SKM-1 treated with dmso at 0.1 percent for 144 hours (cell line): ENCODE measurements around the gene HHATL.
A peak's percentile ranks its signal among the peaks of the same experiment; 100 is the strongest.
"Not testable (repeated sequence)": the region's sequence is repeated elsewhere in the genome, so short reads cannot be mapped to it uniquely, and the experiment has no call there.

Experiments
- DNase-seq: peaks from one replicate; lab custom pipeline; 2025; ENCODE audit not compliant: unreplicated experiment; lab: John Stamatoyannopoulos, UW

Gene HHATL

DNA sequence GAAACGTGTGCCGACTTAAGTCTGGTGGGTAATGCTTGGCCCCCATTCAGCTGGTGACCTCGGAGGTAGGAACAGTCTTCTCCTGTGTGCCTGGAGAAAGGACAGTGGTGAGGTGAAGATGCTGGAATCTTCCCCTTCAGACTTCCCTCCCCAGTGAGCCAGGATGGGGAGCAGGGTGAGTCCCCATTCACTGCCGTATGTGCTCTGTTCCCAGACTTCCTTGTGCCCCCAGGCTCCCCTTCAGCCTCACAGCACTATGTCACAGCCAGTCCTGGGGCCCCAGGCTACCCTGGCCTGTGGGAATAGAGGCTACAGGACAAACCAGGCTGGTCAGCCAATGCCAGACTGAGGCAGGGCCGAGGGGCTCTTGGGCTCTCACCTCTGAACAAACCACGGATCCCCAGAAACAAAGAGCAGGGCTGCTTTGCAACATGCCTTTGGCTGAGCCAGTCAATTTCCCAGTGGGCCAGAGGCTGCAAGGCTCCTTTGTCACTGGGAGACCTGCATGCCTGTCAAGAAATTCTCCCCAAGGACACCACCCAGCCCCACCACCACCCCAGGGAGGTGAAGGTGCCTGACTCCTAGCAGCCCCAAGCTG lies 31.8 kb upstream of the HHATL start:
- DNase-seq: no peak

DNA sequence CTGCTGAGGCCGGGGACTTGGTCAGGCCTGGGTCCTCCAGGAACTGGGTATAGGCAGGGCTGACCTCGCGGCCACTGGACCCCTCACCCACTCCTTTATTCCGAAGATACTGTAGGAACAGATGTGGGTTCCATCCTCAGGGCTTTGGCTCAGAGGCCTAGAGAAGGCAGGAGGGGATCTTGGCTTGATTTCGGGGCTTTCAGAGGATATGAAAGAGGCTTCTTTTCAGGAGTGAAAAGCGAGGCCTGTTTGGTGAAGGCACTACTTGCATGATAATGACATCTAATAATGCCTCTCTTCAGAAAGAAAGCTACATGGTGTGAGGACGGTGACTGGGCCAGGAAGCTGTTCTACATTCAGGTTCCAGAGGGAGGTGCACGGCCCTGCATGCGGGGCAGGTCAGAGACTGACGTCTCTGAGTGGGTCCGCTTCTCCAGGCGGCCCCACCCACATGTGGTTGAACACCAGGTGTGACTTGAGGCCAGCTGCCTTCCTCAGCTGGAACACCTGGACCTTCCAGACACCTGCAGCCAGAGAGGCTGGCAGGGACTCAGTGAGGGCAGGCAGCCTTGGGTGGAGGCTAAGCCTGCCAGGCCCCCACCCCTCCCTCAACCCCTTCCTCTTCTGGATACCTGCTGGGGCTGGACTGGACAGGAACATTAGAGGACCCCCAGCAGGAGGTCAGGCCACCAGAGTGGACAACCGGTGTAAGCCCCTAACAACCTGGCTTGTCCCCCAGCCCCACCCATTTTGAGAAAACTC lies 31.1 kb upstream of the HHATL start:
- DNase-seq: no peak

DNA sequence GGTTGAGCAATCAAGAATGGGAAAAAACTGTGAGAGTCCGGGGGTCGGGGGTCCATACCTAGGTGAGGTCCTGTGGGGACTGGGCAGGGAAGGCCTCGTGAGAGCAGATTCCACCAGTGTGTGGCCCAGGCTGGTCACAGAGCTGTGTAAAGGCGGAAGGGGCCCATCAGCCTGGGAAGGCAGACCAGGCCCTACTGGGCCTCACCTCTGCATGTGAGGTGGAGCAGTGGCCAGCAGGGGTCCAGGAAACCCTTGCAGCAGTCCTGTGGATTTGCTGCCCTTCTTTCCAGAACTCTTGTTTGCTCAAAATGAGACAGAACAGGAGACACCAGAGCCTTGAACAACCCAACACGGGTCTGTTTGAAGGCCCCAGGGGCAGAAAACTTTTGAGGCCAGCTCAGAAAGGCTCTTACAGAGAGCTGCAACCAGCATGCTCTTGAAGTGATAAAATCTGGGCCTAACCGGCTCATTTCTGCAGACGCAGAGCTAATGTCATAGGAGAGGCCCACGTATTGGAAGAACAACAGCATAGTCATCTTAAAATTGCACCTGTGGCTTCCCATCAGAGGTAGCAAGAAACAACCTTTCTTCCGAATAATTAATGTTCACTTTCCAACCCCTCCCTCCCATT lies 30.3 kb upstream of the HHATL start:
- DNase-seq: no peak

DNA sequence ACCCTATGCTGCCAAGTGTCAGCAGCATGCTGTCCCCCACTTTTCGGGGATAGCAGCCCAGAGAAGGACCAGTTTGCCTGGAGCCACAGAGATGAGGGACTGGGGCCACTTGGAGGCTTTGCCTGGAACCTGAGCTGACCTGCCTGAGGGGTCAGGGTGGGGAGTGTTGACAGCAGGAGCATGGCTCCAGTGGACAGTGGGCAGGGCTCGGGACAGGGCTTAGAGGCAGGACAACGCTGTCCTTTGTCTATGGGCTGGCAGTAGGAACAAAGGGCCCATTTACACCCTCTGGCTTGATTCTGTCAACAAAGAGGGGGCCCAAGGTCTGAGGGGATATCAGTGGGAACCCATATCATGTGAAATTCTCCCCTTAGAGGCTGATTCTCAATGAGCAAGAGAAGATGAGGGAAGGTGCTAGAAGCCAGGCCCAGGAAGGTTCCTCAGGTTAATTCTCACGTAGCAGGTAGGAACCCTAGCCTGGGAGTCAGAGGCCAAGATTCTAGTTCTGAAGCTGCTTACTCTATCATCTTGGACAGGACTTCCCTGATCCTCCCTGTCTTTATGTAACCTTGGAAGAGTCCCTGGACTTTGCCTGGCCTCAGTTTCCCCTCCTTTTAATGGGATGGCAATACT lies 29.7 kb upstream of the HHATL start:
- DNase-seq: no peak

DNA sequence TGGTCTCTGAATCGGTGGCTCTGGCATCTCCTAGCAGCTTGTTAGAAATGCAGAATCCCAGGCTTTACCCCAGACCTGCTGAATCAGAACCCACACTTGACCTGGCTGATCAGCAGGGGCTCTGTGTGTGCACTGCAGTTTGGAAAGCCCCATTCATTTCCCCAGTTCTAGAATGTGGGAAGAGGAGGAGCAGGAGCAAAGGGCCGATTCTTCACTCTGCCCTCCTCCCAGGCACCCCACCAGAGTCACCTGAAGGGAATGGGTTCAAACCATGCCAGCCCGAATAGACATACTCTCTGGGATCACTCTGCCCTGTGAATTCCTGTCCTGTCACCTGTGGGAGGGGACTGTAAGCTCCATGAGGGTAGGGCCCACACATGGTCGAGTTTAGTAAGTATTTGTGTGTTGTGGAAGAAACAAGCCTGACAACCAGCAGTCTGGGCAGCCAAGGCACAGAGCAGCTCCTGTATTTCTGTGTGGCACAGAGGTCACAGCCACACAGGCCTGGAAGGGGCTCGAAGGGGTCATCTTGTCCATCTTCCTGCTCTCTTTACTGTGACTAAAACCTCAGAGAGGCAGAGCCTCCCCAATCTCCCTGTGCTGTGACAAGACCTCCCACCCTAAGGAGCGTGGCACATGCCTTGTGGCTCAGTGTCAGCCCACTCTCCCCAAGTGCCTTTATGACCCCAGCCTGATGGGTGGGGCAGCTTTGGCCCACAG lies 29.0 kb upstream of the HHATL start:
- no peak for DNase-seq

DNA sequence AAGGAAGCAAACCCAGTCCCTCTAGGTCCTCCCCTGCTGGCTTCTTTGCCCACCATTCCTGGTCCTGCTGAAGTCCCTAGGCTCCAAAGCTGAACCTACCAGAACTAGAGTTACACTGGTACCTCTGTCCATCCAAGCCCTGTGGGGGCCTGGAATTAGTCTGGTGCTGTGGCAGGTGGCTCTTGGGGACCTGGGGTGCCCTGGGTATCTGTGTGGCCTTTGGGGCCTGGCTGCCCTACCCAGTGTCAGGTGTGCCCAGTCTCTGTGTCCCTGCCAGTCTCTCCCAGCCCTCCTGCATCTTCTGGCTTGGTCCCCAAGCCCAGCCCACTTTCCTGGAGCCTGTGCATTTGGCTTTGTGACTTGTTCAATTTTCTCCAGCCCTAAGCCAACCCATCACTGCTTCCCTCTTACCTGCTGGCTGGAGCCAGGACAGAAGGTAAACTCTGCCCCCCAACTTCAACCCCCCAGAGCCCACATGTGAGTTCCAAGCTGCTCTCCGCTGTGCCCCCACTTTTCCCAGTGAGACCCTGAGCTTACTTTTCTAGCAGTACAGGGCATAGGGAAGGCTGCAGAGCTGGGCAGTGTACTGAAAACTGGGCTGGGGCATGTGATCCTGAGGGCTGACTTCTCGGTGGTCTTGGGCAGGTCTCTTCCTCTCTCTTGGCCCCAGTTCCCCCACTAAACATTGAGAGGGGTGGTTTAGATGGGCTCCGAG lies 28.3 kb upstream of the HHATL start:
- DNase-seq: no peak

DNA sequence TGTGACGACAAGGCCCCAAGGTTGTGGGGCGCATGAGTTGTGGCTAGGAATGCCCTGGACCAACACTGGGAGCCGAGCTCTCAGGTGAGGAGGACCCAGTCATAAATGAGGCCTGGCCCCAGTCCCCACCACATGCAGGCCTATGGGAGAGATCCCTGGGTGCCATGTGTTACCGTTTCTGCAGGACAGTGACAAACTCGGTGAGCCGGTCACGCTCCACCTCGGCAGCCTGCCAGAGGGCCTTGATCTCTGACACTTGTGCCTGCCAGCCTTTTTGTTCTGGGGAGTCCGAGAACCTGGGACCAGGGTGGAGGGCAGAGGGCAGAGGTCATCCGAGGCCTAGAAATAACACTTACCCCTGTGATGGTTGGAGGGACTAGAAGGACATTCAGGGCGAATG lies 27.7 kb upstream of the HHATL start:
- DNase-seq: no peak

DNA sequence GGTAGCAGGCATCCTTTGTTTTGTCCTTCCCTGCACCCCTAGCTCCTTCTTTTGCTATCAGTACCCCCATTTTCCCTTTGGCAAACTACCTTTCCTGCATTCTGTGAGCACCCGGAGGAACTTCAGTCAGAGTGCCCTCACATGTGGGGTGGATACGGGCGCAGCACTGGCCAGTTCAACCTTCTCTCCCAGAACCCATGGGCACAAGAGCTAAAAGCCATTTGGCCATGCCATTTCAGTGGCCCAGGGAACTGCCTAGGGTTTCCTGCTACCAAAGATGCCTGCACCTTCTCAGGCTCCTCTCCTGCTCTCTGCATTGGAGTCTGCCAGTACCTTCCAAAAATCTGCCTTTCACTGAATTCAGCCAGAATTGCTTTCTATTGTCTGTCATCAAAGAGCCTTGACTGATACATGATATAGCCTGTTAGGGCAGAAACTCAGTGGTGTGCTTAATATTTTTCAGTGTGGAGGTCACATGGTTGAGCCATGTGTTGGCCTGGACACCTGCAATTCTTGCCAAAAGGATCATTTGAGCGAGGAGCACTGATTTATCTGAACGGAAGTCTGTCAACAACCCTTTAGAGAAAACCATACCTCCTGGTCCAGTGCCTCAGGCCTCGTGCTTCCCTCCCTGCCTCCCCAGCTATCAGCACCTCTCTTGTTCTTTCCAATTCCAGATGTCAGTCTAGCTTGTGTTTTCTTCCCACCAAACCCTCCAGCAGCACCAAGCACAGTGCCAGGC lies 27.0 kb upstream of the HHATL start:
- no peak for DNase-seq

DNA sequence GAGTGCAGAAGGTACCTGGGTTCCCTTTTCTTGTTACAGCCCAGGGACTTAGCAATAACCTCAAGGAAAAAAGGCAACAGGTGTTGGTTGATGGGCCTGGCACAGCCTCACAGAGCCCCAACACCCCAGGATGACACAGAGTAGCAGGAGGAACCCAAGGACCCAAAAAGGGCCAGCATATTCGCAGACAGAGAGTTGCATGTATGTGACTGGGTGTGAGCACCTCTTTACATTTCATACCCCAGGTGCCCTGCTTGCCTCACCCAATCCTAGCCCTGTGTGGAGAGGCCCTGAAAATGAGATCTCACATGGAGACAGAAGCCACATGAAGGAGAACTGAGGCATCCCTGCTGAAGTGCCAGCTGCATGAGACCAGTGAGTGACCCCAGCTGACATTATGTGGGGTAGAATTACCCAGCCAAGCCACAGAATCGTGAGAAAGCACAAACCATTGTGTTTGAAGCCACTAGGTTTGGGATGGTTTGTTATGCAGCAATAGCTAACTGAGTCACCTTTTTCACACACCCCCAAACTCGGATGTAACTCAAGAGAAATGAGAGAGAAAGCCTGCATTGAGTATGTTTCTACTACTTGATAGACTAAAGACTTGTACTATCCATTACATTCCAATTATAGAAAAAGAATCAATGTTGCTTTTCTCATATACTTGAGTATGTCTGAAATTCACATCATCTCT lies 26.2 kb upstream of the HHATL start:
- DNase-seq: no peak

DNA sequence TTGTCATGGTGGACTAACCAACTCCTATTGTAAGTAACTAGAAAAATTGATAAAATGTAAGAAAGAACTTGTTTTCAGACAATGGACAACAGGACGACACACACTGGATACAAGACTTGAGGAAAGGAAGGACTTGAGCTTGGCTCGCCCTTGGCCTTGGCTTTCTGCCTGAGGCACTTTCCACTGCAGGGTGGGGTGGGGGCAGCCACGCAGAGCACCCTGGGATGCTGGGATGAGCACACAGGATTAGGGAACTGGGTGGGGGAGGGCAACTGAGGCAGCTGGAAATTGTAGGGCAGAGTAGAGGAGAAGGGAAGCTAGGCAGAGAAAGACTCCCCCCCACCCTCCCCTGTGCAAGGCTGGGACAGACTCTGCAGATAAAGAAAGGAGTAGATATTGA lies 25.5 kb upstream of the HHATL start:
- DNase-seq: no peak

DNA sequence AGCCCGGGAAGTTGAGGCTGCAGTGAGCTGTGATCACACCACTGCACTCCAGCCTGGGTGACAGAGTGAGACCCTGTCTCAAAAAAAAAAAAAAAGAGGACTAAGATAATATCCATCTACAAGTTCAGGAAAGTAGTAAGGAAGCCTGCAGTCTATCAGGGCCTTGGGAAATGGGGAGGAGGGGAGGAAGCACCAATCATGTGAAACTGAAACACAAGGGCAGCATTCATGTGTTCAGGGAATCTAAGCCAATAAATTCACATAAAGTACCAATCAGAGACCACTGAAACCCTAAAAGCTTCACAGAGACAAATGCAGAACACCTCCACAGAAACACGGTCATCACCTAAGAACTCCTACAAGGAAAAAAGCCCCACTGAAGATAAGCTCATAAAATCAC lies 22.9 kb upstream of the HHATL start:
- no peak for DNase-seq

DNA sequence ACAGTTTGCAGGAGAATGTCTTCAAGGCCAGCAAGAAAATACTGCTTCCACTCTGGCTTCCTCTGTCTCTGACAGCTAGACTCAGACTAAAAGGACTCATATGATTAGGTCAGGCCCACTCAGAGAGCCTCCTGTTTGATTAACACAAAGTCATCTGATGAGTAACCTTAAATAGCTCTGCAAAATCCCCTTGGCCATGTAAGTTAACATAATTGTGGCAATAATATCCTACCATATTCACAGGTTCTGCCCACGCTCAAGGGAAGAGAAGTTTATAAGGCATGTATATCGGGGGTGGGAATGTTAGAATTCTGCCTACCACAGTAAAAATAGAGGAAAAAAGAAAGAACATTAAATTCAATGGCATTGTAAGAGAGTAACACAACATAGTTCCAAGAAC lies 20.6 kb upstream of the HHATL start:
- DNase-seq: no peak

DNA sequence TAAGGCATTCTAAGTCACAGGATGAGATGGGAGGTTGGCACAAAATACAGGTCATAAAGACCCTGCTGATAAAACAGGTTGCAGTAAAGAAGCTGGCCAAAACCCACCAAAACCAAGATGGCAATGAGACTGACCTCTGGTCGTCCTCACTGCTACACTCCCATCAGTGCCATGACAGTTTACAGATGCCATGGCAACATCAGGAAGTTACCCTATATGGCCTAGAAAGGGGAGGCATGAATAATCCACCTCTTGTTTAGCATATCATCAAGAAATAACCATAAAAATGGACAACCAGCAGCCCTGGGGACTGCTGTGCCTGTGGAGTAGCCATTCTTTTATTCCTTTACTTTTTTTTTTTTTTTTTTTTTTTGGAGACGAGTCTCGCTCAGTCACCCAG lies 19.8 kb upstream of the HHATL start:
- DNase-seq: not testable (repeated sequence)

DNA sequence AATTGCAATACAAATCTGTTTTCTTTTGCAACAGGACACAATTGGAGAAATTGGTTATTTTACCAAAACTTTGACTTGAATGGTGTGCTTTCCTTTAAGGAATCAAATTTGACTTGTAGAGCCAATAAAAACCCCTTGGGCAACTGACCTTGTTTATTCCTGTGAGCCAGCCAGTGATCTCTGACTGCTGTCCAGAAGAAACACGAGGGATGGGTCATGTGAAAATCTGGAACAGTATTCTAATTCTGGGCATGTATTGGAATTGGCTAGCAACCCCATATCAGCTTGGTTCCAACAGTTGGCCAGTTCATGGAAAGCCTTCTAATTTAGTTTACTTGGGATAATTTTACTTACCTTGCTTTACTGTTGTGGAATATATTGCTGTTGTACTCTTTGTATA lies 19.1 kb upstream of the HHATL start:
- DNase-seq: no peak

DNA sequence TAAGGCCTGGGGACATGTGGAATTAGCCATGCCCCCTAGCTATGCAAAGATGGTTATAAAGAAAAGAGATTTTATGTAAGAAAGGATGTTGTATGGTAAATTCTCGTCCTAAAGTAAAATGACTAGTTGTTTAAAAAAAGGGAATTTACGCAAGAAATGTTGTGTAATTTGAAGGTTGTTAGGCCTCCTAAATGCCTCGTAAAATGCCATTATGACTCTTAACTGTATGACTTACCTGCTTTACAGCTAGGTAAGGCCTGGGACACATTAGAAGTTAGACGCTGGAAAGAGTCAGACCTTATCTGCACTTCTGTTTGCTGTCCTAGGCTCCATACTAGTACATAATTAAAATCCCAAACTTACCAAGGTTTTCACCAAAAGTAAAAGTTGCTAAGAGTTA lies 17.5 kb upstream of the HHATL start:
- DNase-seq: peak; percentile 39

DNA sequence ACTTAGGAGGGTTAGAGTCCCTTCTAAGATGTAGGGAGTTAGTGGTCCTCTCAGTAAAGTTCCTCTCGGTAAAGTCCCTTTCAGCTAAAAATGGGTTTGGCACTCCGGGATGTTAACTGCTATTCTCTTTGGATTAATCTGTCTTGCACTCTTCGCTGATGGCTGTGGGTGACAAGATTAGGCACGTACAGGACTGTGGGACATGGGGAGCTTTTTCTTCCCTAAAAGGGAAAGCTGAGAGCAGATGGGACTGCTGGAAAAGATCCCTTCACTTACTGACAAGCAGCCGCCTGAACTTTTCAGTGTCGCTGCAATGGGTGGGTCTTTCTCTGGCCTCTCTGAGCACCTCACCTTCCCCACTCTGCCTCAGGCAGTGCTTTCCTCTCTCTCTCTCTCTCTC lies 16.4 kb upstream of the HHATL start:
- no peak for DNase-seq

DNA sequence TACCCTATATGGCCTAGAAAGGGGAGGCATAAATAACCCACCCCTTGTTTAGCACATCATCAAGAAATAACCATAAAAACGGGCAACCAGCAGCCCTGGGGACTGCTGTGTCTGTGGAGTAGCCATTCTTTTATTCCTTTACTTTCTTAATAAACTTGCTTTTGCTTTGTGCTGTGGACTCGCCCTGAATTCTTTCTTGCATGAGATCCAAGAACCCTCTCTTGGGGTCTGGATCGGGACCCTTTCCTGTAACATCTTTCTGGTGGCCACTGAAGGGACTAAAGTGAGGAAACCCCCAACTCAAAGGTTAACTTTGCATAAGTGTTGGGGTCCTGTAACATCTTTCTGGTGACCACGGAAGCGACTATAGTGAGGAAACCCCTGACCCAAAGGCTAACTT lies 15.7 kb upstream of the HHATL start:
- no peak for DNase-seq

DNA sequence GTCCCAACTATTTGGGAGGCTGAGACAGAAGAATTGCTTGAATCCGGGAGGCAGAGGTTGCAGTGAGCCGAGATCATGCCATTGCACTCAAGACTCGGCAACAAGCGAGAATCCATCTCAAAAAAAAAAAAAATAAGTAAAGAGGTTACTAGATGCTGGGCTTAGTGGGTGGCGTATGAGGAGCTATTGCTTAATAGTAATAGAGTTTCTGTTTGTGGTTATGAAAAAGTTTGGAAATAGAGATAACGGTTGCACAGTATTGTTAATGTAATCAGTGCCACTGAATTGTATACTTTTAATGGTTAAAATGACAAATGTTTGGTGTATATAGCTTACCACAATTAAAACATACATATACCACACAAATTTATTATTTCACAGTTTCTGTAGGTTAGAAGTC lies 14.7 kb upstream of the HHATL start:
- peak; percentile 10 for DNase-seq

DNA sequence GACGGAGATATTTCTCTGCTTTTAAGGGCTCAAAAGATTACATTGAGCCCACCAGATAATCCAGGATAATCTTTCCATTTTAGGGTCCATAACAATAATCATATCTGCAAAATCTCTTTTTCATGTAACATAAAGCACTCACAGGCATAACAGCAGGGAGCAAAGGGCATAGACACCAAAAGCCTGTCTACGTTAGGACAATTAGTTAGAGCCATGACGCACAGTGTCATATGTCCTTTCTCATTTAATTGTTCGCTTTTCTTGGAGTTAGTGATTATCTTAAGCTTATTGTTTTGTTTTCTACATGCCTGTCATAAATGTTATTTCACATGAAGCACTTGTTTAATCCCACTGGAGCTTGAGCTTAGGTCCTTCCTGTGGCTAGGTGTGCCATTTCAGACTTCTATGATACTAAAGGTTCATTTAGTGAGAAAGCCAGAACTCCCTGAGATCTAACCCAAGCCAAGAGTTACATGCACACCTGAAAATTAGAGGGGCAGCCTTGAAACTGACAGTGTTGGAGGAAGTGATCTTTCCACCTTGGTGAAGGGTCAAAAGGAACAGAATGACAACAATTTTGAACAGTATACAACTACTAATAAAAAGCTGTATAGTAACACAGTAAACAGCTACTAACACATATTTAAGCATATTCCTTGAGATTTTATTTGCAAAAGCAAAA lies 11.7 kb upstream of the HHATL start:
- DNase-seq: no peak
